Endothelial cell of umbilical vein (primary cell): ENCODE measurements around the gene HTR3B. TPM values are rescaled to one million over a fixed set of nuclear protein-coding genes. Genes with fewer than 3 reads are reported as not detected.

ENCODE experiments used
- BruUV-seq: library from RNA; stranded (reverse); fragments of 400-500 nt; replicated peaks from 2 replicates; lab custom pipeline; 2021; lab: Mats Ljungman, UMichigan
- CTCF ChIA-PET: fragments of 300-600, 350-600 bp; sonication (Branson Sonifier 250); formaldehyde crosslinking; loops from one replicate; lab custom pipeline; 2021; ENCODE audit warnings: antibody characterized with exemption, inconsistent platforms; lab: Charles Lee
- POLR2A ChIA-PET: fragments of 300-600, 350-600 bp; sonication (Branson Sonifier 250); formaldehyde crosslinking; loops from one replicate; lab custom pipeline; 2021; ENCODE audit warnings: antibody characterized with exemption, inconsistent platforms; lab: Charles Lee
- DNase-seq: peaks from one replicate; pipeline ENCODE4 v3.0.0-alpha.2; 2011; ENCODE audit warnings: low read depth, low spot score
- FAIRE-seq: peaks from 2 replicates; lab custom pipeline; 2011; peaks lifted over from hg19 to GRCh38; lab: Jason Lieb, UNC
- H2AFZ ChIP-seq: 2 replicates; pipeline ENCODE4 v1.6.0; 2012; ENCODE audit warnings: low read depth, low read length, control low read depth, inconsistent platforms
- H3K27ac ChIP-seq: 2 replicates; pipeline ENCODE4 v1.5.1; 2011; ENCODE audit warnings: low read depth, mild to moderate bottlenecking, control low read depth, low read length, moderate library complexity; ENCODE audit not compliant: insufficient read depth
- H3K27me3 ChIP-seq, 2 experiments: 2 replicates each; pipeline versions ENCODE4 v1.6.0 to v1.6.1; 2011; ENCODE audit warnings: low read length in 2 of 2, mixed read lengths in 1 of 2; ENCODE audit not compliant: control insufficient read depth in 2 of 2, insufficient read depth in 2 of 2
- H3K36me3 ChIP-seq, 2 experiments: 2 replicates in 1 of 2; 3 replicates in 1 of 2; pipeline ENCODE4 v1.5.1; 2011; ENCODE audit warnings: low read length in 2 of 2, mild to moderate bottlenecking in 1 of 2, moderate library complexity in 1 of 2; ENCODE audit not compliant: control insufficient read depth in 2 of 2, insufficient read depth in 2 of 2; ENCODE audit errors: extremely low read depth in 1 of 2
- H3K4me1 ChIP-seq: 3 replicates; pipeline ENCODE4 v1.5.1; 2011; ENCODE audit warnings: mild to moderate bottlenecking, low read length; ENCODE audit not compliant: control insufficient read depth, insufficient read depth; ENCODE audit errors: extremely low read depth
- H3K4me2 ChIP-seq: 2 replicates; pipeline ENCODE4 v1.6.1; 2011; ENCODE audit warnings: low read length, control low read depth, mixed read lengths; ENCODE audit not compliant: insufficient read depth
- H3K4me3 ChIP-seq, 3 experiments: fragments of 200-600 bp in 1 of 3; sonication (generic), shearing (Covaris generic) in 1 of 3; replicated peaks in 1 of 3; 2 replicates each; pipeline ENCODE4 v1.5.1; 2011 to 2016; ENCODE audit warnings: control low read depth in 3 of 3, low read length in 3 of 3, mild to moderate bottlenecking in 2 of 3, inconsistent platforms in 1 of 3, low read depth in 1 of 3, moderate library complexity in 1 of 3; ENCODE audit not compliant: insufficient read depth in 1 of 3
- H3K79me2 ChIP-seq: 2 replicates; pipeline ENCODE4 v1.6.0; 2012; ENCODE audit warnings: low read length, inconsistent platforms; ENCODE audit not compliant: control insufficient read depth, insufficient read depth
- H3K9ac ChIP-seq: replicated peaks from 2 replicates; pipeline ENCODE3; 2011; ENCODE audit warnings: low read length, control low read depth; ENCODE audit not compliant: insufficient read depth; ENCODE audit errors: extremely low read depth
- H3K9me1 ChIP-seq: replicated peaks from 3 replicates; pipeline ENCODE4 v1.6.0; 2011; ENCODE audit warnings: mild to moderate bottlenecking, low read length; ENCODE audit not compliant: control insufficient read depth, insufficient read depth; ENCODE audit errors: extremely low read depth
- H3K9me3 ChIP-seq: replicated peaks from 2 replicates; pipeline ENCODE4 v1.5.1; 2012; ENCODE audit warnings: low read length, inconsistent platforms; ENCODE audit not compliant: control insufficient read depth, insufficient read depth
- H4K20me1 ChIP-seq: replicated peaks from 2 replicates; pipeline ENCODE3; 2011; ENCODE audit warnings: mild to moderate bottlenecking, low read length; ENCODE audit not compliant: control insufficient read depth, insufficient read depth; ENCODE audit errors: extremely low read depth
- EZH2 ChIP-seq: IDR thresholded peaks from 2 replicates; pipeline ENCODE4 v1.6.1; 2012; ENCODE audit warnings: borderline replicate concordance, low read depth, mild to moderate bottlenecking, moderate library complexity, low read length, inconsistent platforms; ENCODE audit not compliant: severe bottlenecking
- GATA2 ChIP-seq: IDR thresholded peaks from 2 replicates; pipeline ENCODE4 v1.7.0; 2011; ENCODE audit warnings: low read depth, mild to moderate bottlenecking, moderate library complexity, mixed read lengths, low read length; ENCODE audit not compliant: insufficient read length, insufficient read depth
- JUN ChIP-seq: IDR thresholded peaks from 2 replicates; pipeline ENCODE4 v1.6.1; 2011; ENCODE audit warnings: borderline replicate concordance, low read depth; ENCODE audit not compliant: insufficient read length, insufficient read depth
- dilution Hi-C: fragments of 300-500 bp; cut with MboI; formaldehyde crosslinking; loops from one replicate; pipeline ENCODE4 v1.15.0; 2019; ENCODE audit warnings: low sequenced_read_pairs; ENCODE audit not compliant: extremely low pct_ligation_motif_present
- intact Hi-C: fragments of 100-400 bp; cut with micrococcal nuclease; formaldehyde crosslinking; loops from one replicate; pipeline ENCODE4 v1.10.0; 2022
- polyA plus RNA-seq, 4 experiments: library from polyadenylated mRNA; depleted of rRNA in 3 of 4; stranded (reverse) in 3 of 4; unstranded in 1 of 4; fragments of >200 nt; gene quantifications; 2 replicates each; pipeline versions ENCODE4 v1.2.1 to v1.2.3, GENCODE V29; 2011 to 2012; ENCODE audit warnings: missing spikeins in 1 of 4
- total RNA-seq: library from RNA; stranded (reverse); gene quantifications from 2 replicates; pipeline ENCODE4 v1.2.3, GENCODE V29; 2021

Gene HTR3B
- total and polyA plus RNA-seq, 2 donors (not counting 3 experiments of a cell fraction or from before 2014, with no cell fraction given): not detected

GRCh38 chr11:113907152-113907551, 2.6 kb downstream of the HTR3B start:
- no peak for FAIRE-seq
- H3K36me3 ChIP-seq: no peaks in the 10 kb centered on the region

GRCh38 chr11:113907681-113908080, 3.1 kb downstream of the HTR3B start:
- H3K27me3 ChIP-seq: peaks cover 13 to 34% of the 10 kb centered on the region in 2 experiments
- no peak overlapping the region for H3K27ac ChIP-seq
- H3K4me2 ChIP-seq: no peak overlapping the region
- H3K4me3 ChIP-seq: no peak overlapping the region
- DNase-seq: no peak
- H3K79me2 ChIP-seq: no peaks in the 10 kb centered on the region
- TF ChIP-seq EZH2: no peak
- TF ChIP-seq JUN: no peak
- dilution Hi-C loops: no loop called here
- CTCF ChIA-PET: interaction anchor here (1.4 to 6.9 kb wide), 3 partner anchors 12 to 354 kb away, joined by 4 to 55 read pairs (median 42); no protein-coding TSS in a partner anchor
- no peak overlapping the region for H2AFZ ChIP-seq
- BruUV-seq: no TSS peak
- H3K9me3 ChIP-seq: no peaks in the 10 kb centered on the region
- intact Hi-C loops: no loop called here
- no peak overlapping the region for H3K9ac ChIP-seq
- H4K20me1 ChIP-seq: no peaks in the 10 kb centered on the region
- no peaks in the 10 kb centered on the region for H3K4me1 ChIP-seq
- POLR2A ChIA-PET: no interaction called here
- no peaks in the 10 kb centered on the region for H3K36me3 ChIP-seq
- no peaks in the 10 kb centered on the region for H3K9me1 ChIP-seq
- no peak for FAIRE-seq

More at GRCh38 chr11:113907152-113907551, 2.6 kb downstream of the HTR3B start:
- Histone ChIP-seq H3K27me3 (peaks cover 13 to 34% of the 10 kb centered on the region in 2 experiments), H3K9me1 (no peaks in the 10 kb centered on the region), H3K9ac (no peak overlapping the region), H3K4me2 (no peak overlapping the region), H4K20me1 (no peaks in the 10 kb centered on the region), H3K27ac (no peak overlapping the region), H3K4me3 (no peak overlapping the region), H3K4me1 (no peaks in the 10 kb centered on the region), H2AFZ (no peak overlapping the region), H3K79me2 (no peaks in the 10 kb centered on the region), H3K9me3 (no peaks in the 10 kb centered on the region)
- DNase-seq: no peak
- no TSS peak for BruUV-seq
- ChIA-PET POLR2A (no interaction called here), CTCF (interaction anchor here (1.2 to 6.9 kb wide), 4 partner anchors 12 to 355 kb away, joined by 3 to 55 read pairs (median 23); no protein-coding TSS in a partner anchor)
- intact Hi-C loops (no loop called here), dilution Hi-C loops (no loop called here)
- TF ChIP-seq GATA2: no peak
